ENCODE results near the gene MEIKIN.

DNA sequence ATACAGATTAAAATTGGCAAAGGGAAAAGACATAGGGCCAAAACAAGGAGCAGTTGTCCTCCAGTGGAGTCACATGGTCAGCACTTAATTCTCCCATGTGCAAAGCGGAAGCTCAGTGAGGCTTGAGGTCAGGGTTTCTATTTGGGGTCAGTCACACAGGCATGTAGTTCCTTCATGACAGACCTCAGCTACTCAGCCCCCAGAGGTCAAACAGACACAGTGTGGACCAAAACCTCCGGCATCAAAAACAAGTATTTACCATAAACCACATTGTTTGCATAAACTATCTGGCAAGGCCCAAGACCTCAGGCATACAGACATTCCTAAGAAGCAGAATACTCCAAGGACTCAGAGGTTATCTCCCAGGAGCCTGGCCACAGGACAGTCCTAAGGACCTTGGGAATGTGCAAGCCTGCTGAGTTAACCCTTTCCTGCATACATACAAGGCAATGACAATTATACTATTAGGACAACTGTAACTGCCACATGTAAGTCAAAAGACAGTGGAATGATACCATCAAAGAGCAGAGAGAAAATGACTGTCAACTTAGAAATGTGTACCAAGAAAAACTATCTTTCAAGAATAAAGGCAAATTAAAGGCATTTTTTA lies 120.0 kb downstream of the MEIKIN start:
- no peak for TF ChIP-seq TAF1 (IDR thresholded peaks at IDR 0.05; ENCODE audit: low read depth)
- TF ChIP-seq EP300 (IDR thresholded peaks at IDR 0.05; ENCODE audit: borderline replicate concordance), result no peak
- no peak for TF ChIP-seq CREB1 (IDR thresholded peaks at IDR 0.05; ENCODE audit: low read depth)
- TF ChIP-seq, protein P1, sequence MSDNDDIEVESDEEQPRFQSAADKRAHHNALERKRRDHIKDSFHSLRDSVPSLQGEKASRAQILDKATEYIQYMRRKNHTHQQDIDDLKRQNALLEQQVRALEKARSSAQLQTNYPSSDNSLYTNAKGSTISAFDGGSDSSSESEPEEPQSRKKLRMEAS (IDR thresholded peaks at IDR 0.05), result no peak
- no peak for TF ChIP-seq FOXM1 (IDR thresholded peaks at IDR 0.05; ENCODE audit: borderline replicate concordance, low read depth)

Measured in Ishikawa (cell line).